ENCODE measurements around the gene STAMBPL1. TPM values are rescaled to one million over a fixed set of nuclear protein-coding genes. Genes with fewer than 3 reads are reported as not detected.

The STAMBPL1 gene
- total RNA-seq, 1 donor from 2014 or later: 15.1 TPM

GRCh38 chr10:88901206-88901983 is 21.4 kb downstream of the STAMBPL1 start:
- no peak overlapping the region for H3K9ac ChIP-seq (ENCODE audit: low read depth in 1 of 3, low read length in 3 of 3)
- H3K27me3 ChIP-seq (ENCODE audit: control insufficient read depth in 3 of 3, insufficient read depth in 3 of 3, low read length in 3 of 3): no peaks in the 10 kb centered on the region
- H3K27ac ChIP-seq (ENCODE audit: low read depth, low read length): no peak overlapping the region
- H3K36me3 ChIP-seq (ENCODE audit: control insufficient read depth in 3 of 3, insufficient read depth in 3 of 3, low read length in 3 of 3): peaks cover 0 to 4% (median 0%) of the 10 kb centered on the region in 3 donors
- no peaks in the 10 kb centered on the region for H3K9me3 ChIP-seq (ENCODE audit: control insufficient read depth in 3 of 3, low read length in 3 of 3)
- no peak overlapping the region for H3K4me3 ChIP-seq (ENCODE audit: low read length in 3 of 3)
- peaks cover 8 to 12% (median 8%) of the 10 kb centered on the region in 3 donors for H3K4me1 ChIP-seq (ENCODE audit: control insufficient read depth in 3 of 3, insufficient read depth in 3 of 3, low read length in 3 of 3)

GRCh38 chr10:88901984-88902789 is 22.1 kb downstream of the STAMBPL1 start:
- Histone ChIP-seq H3K4me3 (ENCODE audit: low read length in 3 of 3) (no peak overlapping the region), H3K27ac (ENCODE audit: low read depth, low read length) (no peak overlapping the region), H3K36me3 (ENCODE audit: control insufficient read depth in 3 of 3, insufficient read depth in 3 of 3, low read length in 3 of 3) (peaks cover 0 to 4% (median 0%) of the 10 kb centered on the region in 3 donors), H3K4me1 (ENCODE audit: control insufficient read depth in 3 of 3, insufficient read depth in 3 of 3, low read length in 3 of 3) (peaks cover 0 to 5% (median 4%) of the 10 kb centered on the region in 3 donors), H3K9ac (ENCODE audit: low read depth in 1 of 3, low read length in 3 of 3) (no peak overlapping the region), H3K27me3 (ENCODE audit: control insufficient read depth in 3 of 3, insufficient read depth in 3 of 3, low read length in 3 of 3) (no peaks in the 10 kb centered on the region), H3K9me3 (ENCODE audit: control insufficient read depth in 3 of 3, low read length in 3 of 3) (no peaks in the 10 kb centered on the region)

- H3K36me3 ChIP-seq (ENCODE audit: control insufficient read depth in 3 of 3, insufficient read depth in 3 of 3, low read length in 3 of 3): peaks cover 0 to 4% (median 0%) of the 10 kb centered on the region in 3 donors
Measured at GRCh38 chr10:88903715-88904114, 23.7 kb downstream of the STAMBPL1 start.

GRCh38 chr10:88906921-88907320 is 26.9 kb downstream of the STAMBPL1 start:
- Histone ChIP-seq H3K27me3 (ENCODE audit: control insufficient read depth in 3 of 3, insufficient read depth in 3 of 3, low read length in 3 of 3) (no peaks in the 10 kb centered on the region), H3K27ac (ENCODE audit: low read depth, low read length) (no peak overlapping the region), H3K4me1 (ENCODE audit: control insufficient read depth in 3 of 3, insufficient read depth in 3 of 3, low read length in 3 of 3) (no peaks in the 10 kb centered on the region), H3K9ac (ENCODE audit: low read depth in 1 of 3, low read length in 3 of 3) (no peak overlapping the region), H3K4me3 (ENCODE audit: low read length in 3 of 3) (no peak overlapping the region), H3K36me3 (ENCODE audit: control insufficient read depth in 3 of 3, insufficient read depth in 3 of 3, low read length in 3 of 3) (peaks cover 0 to 4% (median 0%) of the 10 kb centered on the region in 3 donors), H3K9me3 (ENCODE audit: control insufficient read depth in 3 of 3, low read length in 3 of 3) (no peaks in the 10 kb centered on the region)

More at GRCh38 chr10:88903715-88904114, 23.7 kb downstream of the STAMBPL1 start:
- no peaks in the 10 kb centered on the region for H3K4me1 ChIP-seq (ENCODE audit: control insufficient read depth in 3 of 3, insufficient read depth in 3 of 3, low read length in 3 of 3)
- no peak overlapping the region for H3K27ac ChIP-seq (ENCODE audit: low read depth, low read length)
- H3K9ac ChIP-seq (ENCODE audit: low read depth in 1 of 3, low read length in 3 of 3): no peak overlapping the region
- H3K27me3 ChIP-seq (ENCODE audit: control insufficient read depth in 3 of 3, insufficient read depth in 3 of 3, low read length in 3 of 3): no peaks in the 10 kb centered on the region
- H3K9me3 ChIP-seq (ENCODE audit: control insufficient read depth in 3 of 3, low read length in 3 of 3): no peaks in the 10 kb centered on the region
- no peak overlapping the region for H3K4me3 ChIP-seq (ENCODE audit: low read length in 3 of 3)

- no peaks in the 10 kb centered on the region for H3K27me3 ChIP-seq (ENCODE audit: control insufficient read depth in 3 of 3, insufficient read depth in 3 of 3, low read length in 3 of 3)
- H3K9ac ChIP-seq (ENCODE audit: low read depth in 1 of 3, low read length in 3 of 3): no peak overlapping the region
- no peak overlapping the region for H3K27ac ChIP-seq (ENCODE audit: low read depth, low read length)
- no peaks in the 10 kb centered on the region for H3K36me3 ChIP-seq (ENCODE audit: control insufficient read depth in 3 of 3, insufficient read depth in 3 of 3, low read length in 3 of 3)
- H3K4me3 ChIP-seq (ENCODE audit: low read length in 3 of 3): no peak overlapping the region
- H3K9me3 ChIP-seq (ENCODE audit: control insufficient read depth in 3 of 3, low read length in 3 of 3): no peaks in the 10 kb centered on the region
- peaks cover 0 to 5% (median 0%) of the 10 kb centered on the region in 3 donors for H3K4me1 ChIP-seq (ENCODE audit: control insufficient read depth in 3 of 3, insufficient read depth in 3 of 3, low read length in 3 of 3)
Measured at GRCh38 chr10:88908194-88908593, 28.1 kb downstream of the STAMBPL1 start.

- Histone ChIP-seq H3K4me3 (ENCODE audit: low read length in 3 of 3) (no peak overlapping the region), H3K36me3 (ENCODE audit: control insufficient read depth in 3 of 3, insufficient read depth in 3 of 3, low read length in 3 of 3) (no peaks in the 10 kb centered on the region), H3K9me3 (ENCODE audit: control insufficient read depth in 3 of 3, low read length in 3 of 3) (no peaks in the 10 kb centered on the region), H3K4me1 (ENCODE audit: control insufficient read depth in 3 of 3, insufficient read depth in 3 of 3, low read length in 3 of 3) (peaks cover 0 to 5% (median 0%) of the 10 kb centered on the region in 3 donors), H3K27me3 (ENCODE audit: control insufficient read depth in 3 of 3, insufficient read depth in 3 of 3, low read length in 3 of 3) (no peaks in the 10 kb centered on the region), H3K9ac (ENCODE audit: low read depth in 1 of 3, low read length in 3 of 3) (no peak overlapping the region), H3K27ac (ENCODE audit: low read depth, low read length) (no peak overlapping the region)
Measured at GRCh38 chr10:88911116-88911515, 31.1 kb downstream of the STAMBPL1 start.

- Histone ChIP-seq H3K4me3 (ENCODE audit: low read length in 3 of 3) (no peak overlapping the region), H3K9ac (ENCODE audit: low read depth in 1 of 3, low read length in 3 of 3) (no peak overlapping the region), H3K4me1 (ENCODE audit: control insufficient read depth in 3 of 3, insufficient read depth in 3 of 3, low read length in 3 of 3) (peaks cover 0 to 5% (median 0%) of the 10 kb centered on the region in 3 donors), H3K9me3 (ENCODE audit: control insufficient read depth in 3 of 3, low read length in 3 of 3) (no peaks in the 10 kb centered on the region), H3K27ac (ENCODE audit: low read depth, low read length) (no peak overlapping the region), H3K27me3 (ENCODE audit: control insufficient read depth in 3 of 3, insufficient read depth in 3 of 3, low read length in 3 of 3) (no peaks in the 10 kb centered on the region), H3K36me3 (ENCODE audit: control insufficient read depth in 3 of 3, insufficient read depth in 3 of 3, low read length in 3 of 3) (no peaks in the 10 kb centered on the region)
Measured at GRCh38 chr10:88911851-88912250, 31.8 kb downstream of the STAMBPL1 start.

GRCh38 chr10:88913127-88913526 is 33.1 kb downstream of the STAMBPL1 start:
- Histone ChIP-seq H3K4me3 (ENCODE audit: low read length in 3 of 3) (no peak overlapping the region), H3K9me3 (ENCODE audit: control insufficient read depth in 3 of 3, low read length in 3 of 3) (no peaks in the 10 kb centered on the region), H3K27ac (ENCODE audit: low read depth, low read length) (peak overlapping the region; percentile 32), H3K4me1 (ENCODE audit: control insufficient read depth in 3 of 3, insufficient read depth in 3 of 3, low read length in 3 of 3) (peaks cover 0 to 5% (median 0%) of the 10 kb centered on the region in 3 donors), H3K9ac (ENCODE audit: low read depth in 1 of 3, low read length in 3 of 3) (no peak overlapping the region), H3K27me3 (ENCODE audit: control insufficient read depth in 3 of 3, insufficient read depth in 3 of 3, low read length in 3 of 3) (no peaks in the 10 kb centered on the region), H3K36me3 (ENCODE audit: control insufficient read depth in 3 of 3, insufficient read depth in 3 of 3, low read length in 3 of 3) (no peaks in the 10 kb centered on the region)

GRCh38 chr10:88913788-88914187 is 33.7 kb downstream of the STAMBPL1 start:
- Histone ChIP-seq H3K27me3 (ENCODE audit: control insufficient read depth in 3 of 3, insufficient read depth in 3 of 3, low read length in 3 of 3) (no peaks in the 10 kb centered on the region), H3K9ac (ENCODE audit: low read depth in 1 of 3, low read length in 3 of 3) (no peak overlapping the region), H3K27ac (ENCODE audit: low read depth, low read length) (no peak overlapping the region), H3K9me3 (ENCODE audit: control insufficient read depth in 3 of 3, low read length in 3 of 3) (no peaks in the 10 kb centered on the region), H3K36me3 (ENCODE audit: control insufficient read depth in 3 of 3, insufficient read depth in 3 of 3, low read length in 3 of 3) (no peaks in the 10 kb centered on the region), H3K4me3 (ENCODE audit: low read length in 3 of 3) (no peak overlapping the region), H3K4me1 (ENCODE audit: control insufficient read depth in 3 of 3, insufficient read depth in 3 of 3, low read length in 3 of 3) (peaks cover 0 to 5% (median 0%) of the 10 kb centered on the region in 3 donors)

GRCh38 chr10:88915781-88916180 is 35.7 kb downstream of the STAMBPL1 start:
- Histone ChIP-seq H3K9me3 (ENCODE audit: control insufficient read depth in 3 of 3, low read length in 3 of 3) (no peaks in the 10 kb centered on the region), H3K27me3 (ENCODE audit: control insufficient read depth in 3 of 3, insufficient read depth in 3 of 3, low read length in 3 of 3) (no peaks in the 10 kb centered on the region), H3K36me3 (ENCODE audit: control insufficient read depth in 3 of 3, insufficient read depth in 3 of 3, low read length in 3 of 3) (no peaks in the 10 kb centered on the region), H3K27ac (ENCODE audit: low read depth, low read length) (no peak overlapping the region), H3K4me1 (ENCODE audit: control insufficient read depth in 3 of 3, insufficient read depth in 3 of 3, low read length in 3 of 3) (peaks cover 0 to 5% (median 0%) of the 10 kb centered on the region in 3 donors), H3K9ac (ENCODE audit: low read depth in 1 of 3, low read length in 3 of 3) (no peak overlapping the region), H3K4me3 (ENCODE audit: low read length in 3 of 3) (no peak overlapping the region)
